ENCODE results near the gene C17orf67. TPM values are rescaled to one million over a fixed set of nuclear protein-coding genes. Genes with fewer than 3 reads are reported as not detected.

C17orf67 gene
- total RNA-seq, 1 experiment from 2014 or later, result 1.0 TPM

GRCh38 chr17:56823848-56824247, 9.9 kb downstream of the C17orf67 start:
- Histone ChIP-seq H3K9ac (ENCODE audit: extremely low read depth, insufficient read length, low read length) (no peak overlapping the region), H3K4ac (ENCODE audit: low read depth, low read length) (no peak overlapping the region), H3K27ac (ENCODE audit: insufficient read length, low read depth, low read length) (no peak overlapping the region), H2BK15ac (ENCODE audit: low read depth, low read length) (no peak overlapping the region), H3T11ph (ENCODE audit: low read length) (no peak overlapping the region), H2AFZ (ENCODE audit: low read length) (no peak overlapping the region), H3K18ac (ENCODE audit: insufficient read length, low read depth, low read length) (no peak overlapping the region), H4K5ac (ENCODE audit: insufficient read length, low read depth, low read length) (no peak overlapping the region), H4K20me1 (ENCODE audit: control insufficient read depth, insufficient read depth, insufficient read length) (no peaks in the 10 kb centered on the region), H3K56ac (ENCODE audit: insufficient read length, low read depth, low read length) (no peak overlapping the region), H2BK120ac (ENCODE audit: low read depth, low read length, poor library complexity, severe bottlenecking) (no peak overlapping the region), H3K9me3 (ENCODE audit: control insufficient read depth, low read depth, low read length) (no peaks in the 10 kb centered on the region), H2BK12ac (ENCODE audit: insufficient read length, low read depth, low read length) (no peak overlapping the region), H3K4me2 (ENCODE audit: insufficient read depth, insufficient read length, low read length) (no peak overlapping the region), H4K8ac (replicated peaks; ENCODE audit: insufficient read length, low read depth, low read length) (no peak overlapping the region), H3K23ac (ENCODE audit: insufficient read length, low read depth, low read length) (no peak overlapping the region), H3K14ac (ENCODE audit: insufficient read depth, low read length) (no peak overlapping the region), H3K79me1 (ENCODE audit: insufficient read depth, low read depth, low read length, poor library complexity, severe bottlenecking) (no peaks in the 10 kb centered on the region), H3K27me3 (ENCODE audit: insufficient read depth, low read length) (no peaks in the 10 kb centered on the region), H3K79me2 (ENCODE audit: insufficient read depth, low read length) (no peaks in the 10 kb centered on the region), H4K91ac (ENCODE audit: insufficient read length, low read depth, low read length) (no peak overlapping the region), H2AK5ac (ENCODE audit: insufficient read length, low read length) (no peak overlapping the region), H3K4me1 (ENCODE audit: insufficient read depth, low read length) (no peaks in the 10 kb centered on the region), H2BK20ac (ENCODE audit: low read depth, low read length, poor library complexity, severe bottlenecking) (no peak overlapping the region), H2BK5ac (ENCODE audit: insufficient read length, low read length) (no peak overlapping the region), H3K23me2 (ENCODE audit: insufficient read length, low read depth, low read length, poor library complexity, severe bottlenecking) (no peaks in the 10 kb centered on the region)
- no peak for DNase-seq
- no peaks in the 10 kb centered on the region for H3K27me3 Mint-ChIP-seq (ENCODE audit: low read depth)
- no CpG with 5 or more reads among the region's 2 CpGs for WGBS (ENCODE audit: extremely low coverage, insufficient read length, low lambda C conversion rate)
- peaks cover 0 to 7% (median 0%) of the 10 kb centered on the region in 3 experiments; a peak in 3 of 7 replicates for H3K36me3 Mint-ChIP-seq (ENCODE audit: insufficient read depth in 1 of 3, low read depth in 3 of 3)
- H3K27ac Mint-ChIP-seq, result no peak overlapping the region
- no peak for TF ChIP-seq CTCF (conservative IDR thresholded peaks at IDR 0.05)
- peaks cover 7 to 9% of the 10 kb centered on the region in 2 experiments for H3K4me1 Mint-ChIP-seq
- no peaks in the 10 kb centered on the region; a peak in 1 of 5 replicates for H3K9me3 Mint-ChIP-seq
- H3K4me3 Mint-ChIP-seq, result no peak overlapping the region

Data from H9 (cell line).